Stimulated activated CD8-positive, alpha-beta memory T cell treated with anti-CD3 and anti-CD28 coated beads, Interleukin-12 subunit alpha, Interleukin-12 subunit beta, amount 100 ng/mL, for 24 hours (primary cell): ENCODE results near the gene SPIN2B.
"Not testable (repeated sequence)": the region's sequence is repeated elsewhere in the genome, so short reads cannot be mapped to it uniquely, and the experiment has no call there.

Experiments
- DNase-seq: peaks from one replicate; pipeline ENCODE4 v3.0.0-alpha.2; 2020; ENCODE audit errors: extremely low read depth

Gene SPIN2B

GRCh38 chrX:57121162-57121755, at the start of gene SPIN2B:
SPIN2B (minus strand) TSS chrX:57121548.
- DNase-seq = peak; percentile 61

- no peak for DNase-seq
Observed at GRCh38 chrX:57156397-57157049, 35.2 kb upstream of the SPIN2B start.

DNA sequence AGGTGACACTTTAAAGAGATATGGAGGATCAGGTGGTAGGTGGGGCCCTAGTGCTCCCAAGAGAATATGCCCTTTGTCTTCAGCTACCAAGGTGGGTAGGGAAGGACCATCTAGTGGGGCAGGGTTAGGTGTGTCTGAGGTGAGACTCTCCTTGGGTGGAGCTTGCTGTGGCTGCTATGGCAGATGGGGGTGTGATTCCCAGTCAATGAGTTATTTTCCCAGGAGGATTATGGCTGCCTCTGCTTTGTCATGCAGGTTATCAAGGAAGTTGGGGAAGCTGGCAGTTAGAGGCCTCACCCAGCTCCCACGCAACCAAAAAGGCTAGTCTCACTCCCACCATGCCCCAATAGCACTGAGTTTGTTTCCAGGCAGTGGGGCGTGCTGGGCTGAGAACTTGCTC, 33.8 kb upstream of the SPIN2B start:
- no peak for DNase-seq

- DNase-seq = not testable (repeated sequence)
Observed at GRCh38 chrX:57152222-57152621, 30.9 kb upstream of the SPIN2B start.

DNA sequence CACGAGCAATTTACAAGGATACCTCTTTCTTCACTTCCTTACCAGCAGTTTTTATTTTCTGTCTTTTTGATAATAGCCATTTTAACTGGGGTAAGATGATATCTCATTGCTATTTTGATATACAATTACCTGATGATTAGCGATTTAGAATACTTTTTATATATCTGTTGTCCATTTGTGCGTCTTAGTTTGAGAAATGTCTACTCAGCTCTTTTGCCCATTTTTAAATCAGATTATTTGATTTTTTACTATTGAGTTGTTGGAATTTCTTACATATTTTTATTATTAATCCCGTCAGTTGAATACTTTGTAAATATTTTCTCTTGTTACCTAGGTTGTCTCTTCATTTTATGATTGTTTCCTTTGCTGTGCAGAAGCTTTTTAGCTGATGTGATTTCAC, 17.3 kb upstream of the SPIN2B start:
- no peak for DNase-seq

- DNase-seq = no peak
Observed at GRCh38 chrX:57137501-57137900, 16.2 kb upstream of the SPIN2B start.

- not testable (repeated sequence) for DNase-seq
Observed at GRCh38 chrX:57137073-57137472, 15.7 kb upstream of the SPIN2B start, which contains the start of gene SPIN2A. SPIN2A (minus strand) TSS chrX:57137397; CDS start chrX:57136597, 800 bp downstream.

DNA sequence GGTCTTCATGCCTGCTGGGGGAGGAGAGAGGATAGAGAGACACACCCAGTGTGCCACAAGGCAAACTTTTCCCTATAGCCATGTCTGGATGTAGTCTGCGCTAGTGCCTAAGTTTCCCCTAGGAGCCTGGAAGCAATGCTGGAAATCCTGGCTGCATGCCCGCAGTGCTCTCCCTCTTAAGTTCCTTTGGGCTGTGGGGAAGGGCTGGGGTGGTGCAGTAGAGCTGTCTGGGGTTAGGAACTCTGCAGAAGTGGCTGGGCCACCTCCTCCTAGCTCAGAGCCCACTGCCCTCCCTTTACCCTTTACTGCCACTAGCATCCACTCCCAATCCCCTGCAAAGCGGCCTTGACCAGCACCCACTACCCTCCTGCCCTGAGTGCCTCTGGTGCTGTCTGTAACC, 15.2 kb upstream of the SPIN2B start:
- not testable (repeated sequence) for DNase-seq

DNA sequence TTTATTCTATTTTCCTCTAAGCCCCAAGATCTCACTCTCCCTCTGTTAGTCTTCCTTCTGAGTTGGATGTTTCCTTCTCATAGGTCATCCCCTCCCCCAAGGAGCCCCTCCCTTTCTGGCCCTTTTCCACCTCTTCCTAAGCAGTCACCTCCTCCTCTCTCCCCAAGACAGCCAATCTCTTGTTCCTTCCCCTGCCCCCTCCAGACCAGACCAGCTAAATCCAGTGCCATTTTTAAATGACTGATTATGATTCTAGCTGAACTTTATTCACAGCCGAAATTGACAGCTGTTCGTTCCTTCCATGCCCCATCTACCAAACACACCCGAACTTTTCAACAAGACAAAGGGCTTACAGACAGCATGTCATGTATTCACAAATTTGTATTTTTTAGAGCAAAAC, 13.9 kb upstream of the SPIN2B start:
- no peak for DNase-seq

DNA sequence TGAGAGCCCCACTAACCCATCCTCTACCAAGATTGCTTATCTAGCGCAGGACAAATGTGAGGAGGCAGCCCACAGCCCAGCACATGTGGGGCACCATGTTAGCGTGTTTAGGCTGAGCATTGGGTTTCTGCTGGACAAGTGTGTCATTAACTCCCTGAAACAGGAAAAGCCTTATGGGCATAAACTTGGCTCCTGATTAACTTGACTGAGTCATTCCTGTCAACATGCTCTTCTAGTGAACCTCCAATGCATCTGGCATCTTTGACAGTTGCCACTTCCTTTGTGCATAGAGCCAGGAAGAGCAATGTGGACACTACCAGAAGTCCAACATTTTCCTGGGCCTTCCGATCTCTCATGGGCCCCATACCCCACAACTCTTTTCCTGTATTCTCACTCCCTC, 13.4 kb upstream of the SPIN2B start:
- no peak for DNase-seq

- DNase-seq = no peak
Observed at GRCh38 chrX:57133706-57134105, 12.4 kb upstream of the SPIN2B start.

DNA sequence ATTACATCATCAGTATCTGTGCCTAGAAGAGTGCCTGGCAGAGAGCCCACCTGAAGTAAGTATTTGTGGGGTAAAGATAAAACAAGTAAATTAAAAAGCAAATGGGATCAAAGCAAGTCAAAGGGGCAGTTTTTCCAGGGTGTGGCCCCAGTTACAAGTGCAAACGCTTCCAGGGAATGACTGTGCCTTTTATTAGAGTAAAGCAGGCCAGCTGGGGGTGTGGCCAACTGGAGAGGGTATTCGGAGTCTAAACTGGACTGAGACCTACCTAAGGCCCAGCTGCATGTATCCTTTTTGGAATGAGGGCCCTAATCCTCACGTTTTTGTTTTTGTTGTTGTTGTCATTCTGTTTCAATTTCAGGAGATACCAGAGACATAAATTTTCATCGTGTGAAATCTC, 11.9 kb upstream of the SPIN2B start:
- DNase-seq = not testable (repeated sequence)

DNA sequence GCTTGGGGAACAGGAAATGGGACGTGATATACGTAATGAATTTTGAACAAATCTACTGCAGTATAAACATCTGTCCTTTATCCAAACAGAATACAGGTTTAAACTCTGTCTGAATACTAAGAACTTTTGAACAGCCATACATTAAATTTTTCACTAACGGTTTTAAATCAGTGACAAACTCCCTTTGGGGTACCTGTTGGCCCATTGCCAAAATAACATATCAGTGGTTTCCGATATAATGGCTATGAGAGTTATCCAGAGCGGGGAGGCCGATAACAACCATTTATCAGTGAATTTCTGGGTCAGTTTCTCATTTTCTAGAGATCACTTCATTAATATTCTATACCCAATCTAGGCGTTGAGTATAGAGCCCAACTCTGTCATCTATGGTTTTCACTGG, 10.7 kb upstream of the SPIN2B start:
- no peak for DNase-seq

DNA sequence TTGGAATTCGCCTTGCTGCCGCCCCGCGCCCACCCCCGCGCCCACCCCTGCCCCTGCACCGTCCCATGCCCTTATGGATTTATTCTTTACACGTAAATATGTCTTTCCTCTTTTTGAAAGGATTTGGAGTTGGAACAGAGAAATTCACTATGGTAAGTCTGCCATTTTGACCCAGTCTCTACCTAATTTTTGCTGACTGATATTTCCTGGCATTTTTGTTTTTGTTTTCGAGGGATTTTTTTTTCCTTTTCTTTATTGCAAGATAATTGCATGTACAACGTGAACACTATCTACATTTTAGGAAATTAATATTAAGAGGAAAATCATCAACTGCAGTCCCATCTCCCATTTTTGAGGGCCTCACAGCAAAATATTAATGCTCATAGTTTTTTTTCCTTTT, 468 bp upstream of the SPIN2B start:
- DNase-seq = no peak

DNA sequence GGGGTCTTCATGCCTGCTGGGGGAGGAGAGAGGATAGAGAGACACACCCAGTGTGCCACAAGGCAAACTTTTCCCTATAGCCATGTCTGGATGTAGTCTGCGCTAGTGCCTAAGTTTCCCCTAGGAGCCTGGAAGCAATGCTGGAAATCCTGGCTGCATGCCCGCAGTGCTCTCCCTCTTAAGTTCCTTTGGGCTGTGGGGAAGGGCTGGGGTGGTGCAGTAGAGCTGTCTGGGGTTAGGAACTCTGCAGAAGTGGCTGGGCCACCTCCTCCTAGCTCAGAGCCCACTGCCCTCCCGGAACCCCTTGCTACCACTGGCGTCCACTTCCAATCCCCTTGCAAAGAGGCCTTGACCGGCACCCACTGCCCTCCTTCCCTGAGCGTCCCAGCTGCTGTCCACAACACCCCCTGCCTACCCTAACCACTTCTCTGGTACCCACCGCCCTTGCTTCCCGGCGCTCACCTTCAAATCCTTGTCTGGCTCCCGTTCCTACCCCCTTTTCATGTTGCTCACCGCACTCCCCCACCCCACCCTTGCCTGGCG, 658 bp downstream of the SPIN2B start:
- DNase-seq = not testable (repeated sequence)

DNA sequence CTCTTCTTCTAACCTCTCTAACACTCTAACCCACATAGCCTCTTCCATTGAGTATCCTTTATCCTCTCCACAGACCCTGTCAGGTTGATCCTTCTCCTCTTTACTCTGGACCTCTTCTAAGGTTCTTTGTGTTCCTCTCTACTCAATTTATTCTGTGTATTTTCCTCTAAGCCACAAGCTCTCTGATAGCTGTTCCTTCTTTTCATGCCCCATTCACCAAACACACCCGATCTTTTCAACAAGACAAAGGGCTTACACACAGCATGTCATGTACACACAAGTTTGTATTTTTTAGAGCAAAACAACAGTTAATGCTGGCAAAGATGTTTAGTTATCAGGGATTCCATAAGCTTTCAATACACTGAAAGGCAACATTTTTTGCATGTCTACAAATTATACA, 1.9 kb downstream of the SPIN2B start:
- DNase-seq = no peak

DNA sequence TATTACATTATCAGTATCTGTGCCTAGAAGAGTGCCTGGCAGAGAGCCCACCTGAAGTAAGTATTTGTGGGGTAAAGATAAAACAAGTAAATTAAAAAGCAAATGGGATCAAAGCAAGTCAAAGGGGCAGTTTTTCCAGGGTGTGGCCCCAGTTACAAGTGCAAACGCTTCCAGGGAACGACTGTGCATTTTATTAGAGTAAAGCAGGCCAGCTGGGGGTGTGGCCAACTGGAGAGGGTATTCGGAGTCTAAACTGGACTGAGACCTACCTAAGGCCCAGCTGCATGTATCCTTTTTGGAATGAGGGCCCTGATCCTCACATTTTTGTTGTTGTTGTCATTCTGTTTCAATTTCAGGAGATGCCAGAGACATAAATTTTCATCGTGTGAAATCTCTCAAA, 3.8 kb downstream of the SPIN2B start:
- not testable (repeated sequence) for DNase-seq

DNA sequence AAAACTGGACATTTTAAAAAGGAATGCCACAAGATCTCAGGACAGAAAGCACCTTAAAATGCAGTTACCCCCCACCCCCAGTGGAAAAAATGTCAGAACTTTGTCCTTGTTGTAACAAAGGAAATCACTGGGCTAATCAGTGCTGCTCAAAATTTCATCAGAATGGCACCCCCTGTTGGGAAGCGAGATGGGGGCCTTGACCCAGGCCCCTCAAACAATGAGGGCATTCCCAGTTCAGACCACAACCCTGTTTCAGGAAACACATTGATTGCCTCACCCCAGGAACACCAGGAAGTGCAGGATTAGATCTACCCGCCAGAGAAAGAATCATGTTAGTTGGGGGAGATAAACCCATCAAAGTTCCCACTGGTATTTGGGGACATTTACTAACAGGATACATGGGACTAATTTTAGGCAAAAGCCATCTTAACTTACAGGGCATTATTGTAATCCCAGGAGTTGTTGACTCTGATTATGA, 16.4 kb downstream of the SPIN2B start:
- no peak for DNase-seq

GRCh38 chrX:57104406-57104805, 16.9 kb downstream of the SPIN2B start:
- DNase-seq = no peak

DNA sequence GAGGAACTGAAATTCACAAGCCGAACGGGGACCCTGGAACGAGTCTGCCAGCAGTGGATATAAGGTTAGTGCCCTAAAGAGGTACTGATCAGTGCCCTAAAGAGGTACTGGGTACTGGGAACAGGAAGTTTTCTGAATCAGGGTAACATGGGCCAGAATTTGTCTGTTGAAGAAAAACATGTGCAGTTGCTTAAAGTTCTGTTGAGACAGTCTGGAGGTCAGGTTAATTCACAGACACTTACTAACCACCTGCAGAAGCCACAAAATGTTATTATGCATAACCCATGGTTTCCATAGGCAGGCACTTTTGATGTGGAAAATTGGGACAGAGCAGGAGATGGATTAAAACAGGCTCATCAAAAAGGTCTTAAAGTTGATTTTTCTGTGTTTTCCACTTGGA, 17.9 kb downstream of the SPIN2B start:
- DNase-seq = no peak

DNA sequence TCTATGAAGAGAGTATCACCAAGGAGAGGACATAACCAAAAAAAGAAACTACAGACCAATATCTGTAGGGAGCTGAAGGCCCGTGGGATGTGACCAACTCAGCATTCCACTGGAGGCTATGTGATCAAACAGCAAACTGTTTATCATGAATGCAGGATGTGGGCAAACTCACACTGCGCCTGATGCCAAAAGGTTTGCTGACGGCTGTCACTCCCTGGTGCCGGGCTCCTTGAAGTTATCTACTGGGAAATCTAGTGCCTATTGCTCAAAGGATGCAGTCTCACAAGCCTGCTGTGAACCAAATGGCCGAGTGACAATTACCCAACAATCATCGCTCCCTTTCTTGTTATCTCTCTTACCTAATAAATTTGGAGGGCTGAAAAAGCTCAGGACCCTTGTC, 18.4 kb downstream of the SPIN2B start:
- not testable (repeated sequence) for DNase-seq

DNA sequence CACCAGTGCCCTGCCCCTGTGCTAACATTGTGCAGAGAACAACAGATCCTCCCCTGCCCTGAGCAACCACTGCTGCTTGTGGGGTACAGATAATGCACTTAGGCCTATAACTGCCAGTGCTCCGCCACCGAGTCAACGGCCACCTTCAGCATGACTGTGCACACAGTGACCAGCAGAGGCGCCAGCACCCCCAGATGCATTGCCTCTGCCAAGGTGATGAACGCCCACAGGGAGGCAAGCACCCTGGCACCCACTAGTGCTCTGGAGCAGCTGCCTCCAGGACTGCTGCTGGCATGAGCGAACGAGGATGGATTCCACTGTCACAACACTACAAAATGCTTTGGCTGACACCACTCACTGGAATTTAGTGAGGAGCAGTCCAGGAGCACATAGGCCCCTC, 38.2 kb downstream of the SPIN2B start:
- DNase-seq = no peak

DNA sequence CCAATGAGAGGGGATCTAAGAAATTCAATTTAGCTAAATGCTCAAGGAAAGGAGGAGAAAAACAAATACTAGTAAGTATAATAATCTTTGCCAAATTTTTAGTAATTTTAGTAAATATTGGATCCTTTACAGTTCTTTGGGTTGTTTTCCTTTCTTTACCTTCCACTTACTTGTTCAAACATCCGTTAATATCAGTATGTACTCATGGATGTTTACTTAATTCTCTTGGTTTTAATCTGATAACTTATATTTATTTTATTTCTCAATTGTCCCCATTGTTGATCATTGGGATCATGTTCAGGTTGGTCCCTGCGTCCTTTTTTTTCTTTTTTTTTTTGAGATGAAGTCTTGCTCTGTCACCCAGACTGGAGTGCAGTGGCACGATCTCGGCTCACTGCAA, 46.9 kb downstream of the SPIN2B start:
- no peak for DNase-seq
